Fibroblast of lung (primary cell): Measurements from ENCODE around the gene APPBP2. TPM values are rescaled to one million over a fixed set of nuclear protein-coding genes. Genes with fewer than 3 reads are reported as not detected.

Experiments
- DNase-seq, 2 donors: peaks; one replicate each; pipeline versions ENCODE4 v3.0.0 to v3.0.0-alpha.2; 2010; ENCODE audit warnings: low read depth in 2 of 2
- H2AFZ ChIP-seq: 2 replicates; pipeline ENCODE4 v1.5.1; 2012; ENCODE audit warnings: low read length, control low read depth, inconsistent platforms
- H3K27ac ChIP-seq: 2 replicates; pipeline ENCODE4 v1.5.1; 2011; ENCODE audit warnings: low read length, control low read depth; ENCODE audit not compliant: insufficient read depth
- H3K27me3 ChIP-seq: 2 replicates; pipeline ENCODE4 v1.5.1; 2011; ENCODE audit warnings: mild to moderate bottlenecking, low read length; ENCODE audit not compliant: control insufficient read depth, insufficient read depth
- H3K36me3 ChIP-seq: 2 replicates; pipeline ENCODE4 v1.5.1; 2011; ENCODE audit warnings: low read length; ENCODE audit not compliant: control insufficient read depth, insufficient read depth
- H3K4me1 ChIP-seq: 2 replicates; pipeline ENCODE4 v1.5.1; 2011; ENCODE audit warnings: low read length; ENCODE audit not compliant: control insufficient read depth, insufficient read depth; ENCODE audit errors: extremely low read depth
- H3K4me2 ChIP-seq: 2 replicates; pipeline ENCODE4 v1.5.1; 2011; ENCODE audit warnings: low read length, control low read depth; ENCODE audit not compliant: insufficient read depth; ENCODE audit errors: extremely low read depth
- H3K4me3 ChIP-seq, 4 experiments: fragments of 200-600 bp in 1 of 4; sonication (generic) in 1 of 4; replicated peaks in 1 of 4; 2 replicates each; pipeline ENCODE4 v1.5.1; 2011 to 2016; ENCODE audit warnings: low read length in 4 of 4, low read depth in 3 of 4, mild to moderate bottlenecking in 3 of 4, control low read depth in 2 of 4, inconsistent platforms in 1 of 4, mixed read lengths in 1 of 4; ENCODE audit not compliant: insufficient read depth in 1 of 4; ENCODE audit errors: control extremely low read depth in 1 of 4
- H3K79me2 ChIP-seq: 2 replicates; pipeline ENCODE4 v1.5.1; 2012; ENCODE audit warnings: mild to moderate bottlenecking, low read length, inconsistent platforms; ENCODE audit not compliant: control insufficient read depth, insufficient read depth
- H3K9ac ChIP-seq: 2 replicates; pipeline ENCODE4 v1.5.1; 2011; ENCODE audit warnings: mild to moderate bottlenecking, low read length, control low read depth; ENCODE audit not compliant: insufficient read depth
- H3K9me3 ChIP-seq: 2 replicates; pipeline ENCODE4 v1.5.1; 2012; ENCODE audit warnings: low read depth, low read length; ENCODE audit not compliant: control insufficient read depth, insufficient read depth
- H4K20me1 ChIP-seq: 2 replicates; pipeline ENCODE4 v1.5.1; 2011; ENCODE audit warnings: low read length; ENCODE audit not compliant: control insufficient read depth, insufficient read depth; ENCODE audit errors: extremely low read depth
- EZH2 ChIP-seq: IDR thresholded peaks from 2 replicates; pipeline ENCODE4 v1.5.1; 2012; ENCODE audit warnings: low read length, control low read depth, mild to moderate bottlenecking; ENCODE audit errors: missing control alignments
- polyA plus RNA-seq, 2 donors: library from polyadenylated mRNA; depleted of rRNA in 1 of 2; stranded (reverse) in 1 of 2; unstranded in 1 of 2; fragments of >200 nt; gene quantifications; 2 replicates each; pipeline ENCODE4 v1.2.1, GENCODE V29; 2011 to 2012; ENCODE audit warnings: missing spikeins in 1 of 2
- total RNA-seq: library from RNA; depleted of rRNA; stranded (reverse); fragments of >200 nt; gene quantifications from 2 replicates; pipeline ENCODE4 v1.2.1, GENCODE V29; 2014
- TF ChIP-seq, protein P1 (sequence below), 2 donors: IDR thresholded peaks in 1 of 2; conservative IDR thresholded peaks in 1 of 2; 1 replicate in 1 of 2; 2 replicates in 1 of 2; pipeline ENCODE4 v1.5.1; 2011 to 2012; ENCODE audit warnings: low read length in 2 of 2, control low read depth in 1 of 2, inconsistent platforms in 1 of 2, low read depth in 1 of 2, mild to moderate bottlenecking in 1 of 2

The APPBP2 gene
- total and polyA plus RNA-seq, 2 donors (not counting 1 experiment from before 2014, with no cell fraction given): 45.0 to 58.1 TPM

DNA sequence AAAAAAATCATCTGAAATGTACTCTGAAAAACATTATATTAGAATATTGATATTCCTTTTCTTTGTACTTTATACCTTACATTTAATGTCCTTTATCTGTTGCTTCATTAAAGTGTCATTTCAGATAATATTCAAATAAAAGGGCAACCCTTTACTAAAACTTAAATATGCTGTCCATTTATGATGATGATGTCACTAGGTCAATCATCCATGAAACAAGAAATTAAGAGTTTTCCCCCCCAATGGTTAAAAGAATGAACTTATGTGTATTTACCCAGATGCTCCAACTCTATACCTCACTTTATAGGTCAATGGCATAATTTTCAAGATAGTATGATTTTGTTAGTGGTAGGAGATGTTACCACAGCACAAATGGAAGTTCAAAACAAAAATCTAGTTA lies 15.3 kb downstream of the APPBP2 start:
- Histone ChIP-seq H3K36me3 (no peaks in the 10 kb centered on the region), H3K79me2 (peaks cover 59% of the 10 kb centered on the region), H2AFZ (no peak overlapping the region), H3K27ac (no peak overlapping the region), H3K4me1 (no peaks in the 10 kb centered on the region), H3K9me3 (no peaks in the 10 kb centered on the region), H3K9ac (no peak overlapping the region), H3K27me3 (no peaks in the 10 kb centered on the region), H3K4me3 (no peak overlapping the region), H3K4me2 (no peak overlapping the region), H4K20me1 (no peaks in the 10 kb centered on the region)
- no peak for DNase-seq
- TF ChIP-seq, protein P1, sequence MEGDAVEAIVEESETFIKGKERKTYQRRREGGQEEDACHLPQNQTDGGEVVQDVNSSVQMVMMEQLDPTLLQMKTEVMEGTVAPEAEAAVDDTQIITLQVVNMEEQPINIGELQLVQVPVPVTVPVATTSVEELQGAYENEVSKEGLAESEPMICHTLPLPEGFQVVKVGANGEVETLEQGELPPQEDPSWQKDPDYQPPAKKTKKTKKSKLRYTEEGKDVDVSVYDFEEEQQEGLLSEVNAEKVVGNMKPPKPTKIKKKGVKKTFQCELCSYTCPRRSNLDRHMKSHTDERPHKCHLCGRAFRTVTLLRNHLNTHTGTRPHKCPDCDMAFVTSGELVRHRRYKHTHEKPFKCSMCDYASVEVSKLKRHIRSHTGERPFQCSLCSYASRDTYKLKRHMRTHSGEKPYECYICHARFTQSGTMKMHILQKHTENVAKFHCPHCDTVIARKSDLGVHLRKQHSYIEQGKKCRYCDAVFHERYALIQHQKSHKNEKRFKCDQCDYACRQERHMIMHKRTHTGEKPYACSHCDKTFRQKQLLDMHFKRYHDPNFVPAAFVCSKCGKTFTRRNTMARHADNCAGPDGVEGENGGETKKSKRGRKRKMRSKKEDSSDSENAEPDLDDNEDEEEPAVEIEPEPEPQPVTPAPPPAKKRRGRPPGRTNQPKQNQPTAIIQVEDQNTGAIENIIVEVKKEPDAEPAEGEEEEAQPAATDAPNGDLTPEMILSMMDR (conservative IDR thresholded peaks at IDR 0.05 in 1 of 2, IDR thresholded peaks at IDR 0.05 in 1 of 2; ENCODE audit: low read depth in 1 of 2, low read length in 2 of 2): no peak
- TF ChIP-seq EZH2: no peak

DNA sequence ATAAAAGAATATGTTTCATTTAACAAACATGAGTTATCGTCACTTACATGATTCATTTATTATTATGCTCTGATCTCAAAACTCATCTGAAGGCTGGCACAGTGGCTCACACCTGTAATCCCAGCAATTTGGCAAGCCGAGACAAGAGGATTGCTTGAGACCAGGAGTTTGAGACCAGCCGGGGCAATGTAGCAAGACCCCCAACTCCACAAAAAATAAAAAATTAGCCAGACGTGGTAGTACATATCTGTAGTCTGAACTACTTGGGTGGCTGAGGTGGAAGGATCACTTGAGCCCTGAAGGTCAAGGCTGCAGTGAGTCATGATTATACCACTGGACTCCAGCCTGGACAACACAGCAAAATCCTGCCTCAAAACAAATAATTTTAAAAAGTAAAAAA lies 16.0 kb downstream of the APPBP2 start:
- Histone ChIP-seq H3K27ac (no peak overlapping the region), H3K4me1 (no peaks in the 10 kb centered on the region), H3K79me2 (peaks cover 59% of the 10 kb centered on the region), H3K4me3 (no peak overlapping the region), H3K4me2 (no peak overlapping the region), H3K36me3 (no peaks in the 10 kb centered on the region), H3K9me3 (no peaks in the 10 kb centered on the region), H2AFZ (no peak overlapping the region), H3K9ac (no peak overlapping the region), H4K20me1 (no peaks in the 10 kb centered on the region), H3K27me3 (no peaks in the 10 kb centered on the region)
- no peak for DNase-seq
- TF ChIP-seq EZH2: no peak
- TF ChIP-seq, protein P1 (conservative IDR thresholded peaks at IDR 0.05 in 1 of 2, IDR thresholded peaks at IDR 0.05 in 1 of 2; ENCODE audit: low read depth in 1 of 2, low read length in 2 of 2): no peak

DNA sequence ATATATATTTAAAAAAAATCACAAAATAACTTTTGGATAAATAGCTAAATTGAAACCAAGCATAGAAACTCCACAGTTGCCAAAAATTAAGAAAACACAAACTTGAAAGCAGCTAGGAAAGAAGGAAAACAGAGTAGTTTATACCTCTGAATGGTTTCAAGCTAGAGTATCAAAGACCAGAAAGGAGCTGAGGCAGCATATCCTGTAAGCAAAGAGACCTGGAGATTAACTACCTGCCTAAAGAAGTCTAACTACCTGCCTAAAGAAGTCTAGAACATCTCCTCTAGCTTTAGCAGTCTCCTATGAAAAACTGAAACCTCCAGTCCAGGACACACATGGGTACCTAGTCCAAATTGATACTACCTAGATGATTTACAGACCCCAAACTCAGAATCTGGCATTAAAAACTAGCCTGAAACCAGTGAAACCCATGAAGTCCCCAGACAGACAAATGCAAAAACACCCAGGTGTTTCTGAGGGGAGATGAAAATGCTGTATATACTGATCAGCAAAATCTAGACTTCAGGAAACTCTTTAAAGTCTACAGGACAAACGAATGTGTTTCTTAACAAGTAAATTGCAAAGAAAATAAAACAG lies 17.6 kb downstream of the APPBP2 start:
- no peak overlapping the region for H3K4me3 ChIP-seq
- no peak overlapping the region for H3K9ac ChIP-seq
- no peaks in the 10 kb centered on the region for H4K20me1 ChIP-seq
- no peak for TF ChIP-seq EZH2
- TF ChIP-seq, protein P1 (conservative IDR thresholded peaks at IDR 0.05 in 1 of 2, IDR thresholded peaks at IDR 0.05 in 1 of 2; ENCODE audit: low read depth in 1 of 2, low read length in 2 of 2): no peak
- peaks cover 62% of the 10 kb centered on the region for H3K79me2 ChIP-seq
- no peaks in the 10 kb centered on the region for H3K9me3 ChIP-seq
- H2AFZ ChIP-seq: no peak overlapping the region
- no peaks in the 10 kb centered on the region for H3K4me1 ChIP-seq
- no peaks in the 10 kb centered on the region for H3K27me3 ChIP-seq
- H3K4me2 ChIP-seq: no peak overlapping the region
- H3K36me3 ChIP-seq: no peaks in the 10 kb centered on the region
- DNase-seq: no peak
- no peak overlapping the region for H3K27ac ChIP-seq
